ENCODE data around the gene ART4. TPM values are rescaled to one million over a fixed set of nuclear protein-coding genes. Genes with fewer than 3 reads are reported as not detected.

ART4 gene
- total RNA-seq, 2 donors from 2014 or later, result 12.1 to 25.9 TPM

DNA sequence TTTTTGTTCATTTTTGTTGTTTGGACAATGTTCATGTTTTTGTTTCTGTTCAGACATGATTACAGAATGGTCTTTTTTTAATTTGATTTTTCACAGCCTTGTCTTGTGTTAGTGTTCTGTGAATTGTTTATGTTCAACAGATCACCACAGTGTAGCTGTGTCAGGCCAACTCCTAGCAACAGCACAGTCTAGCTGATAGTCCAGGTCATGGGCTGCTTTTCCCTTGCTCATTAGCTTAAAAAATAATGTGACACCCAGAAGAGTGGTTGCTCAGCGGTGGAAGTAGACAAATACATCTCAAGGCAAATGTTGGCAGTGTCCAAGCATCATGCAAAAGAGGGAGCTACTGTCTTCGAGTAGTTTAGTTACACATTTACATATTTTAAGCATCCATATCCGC is 62.5 kb downstream of the ART4 start:
- no peaks in the 10 kb centered on the region for H3K9me3 ChIP-seq
- no peak for DNase-seq (ENCODE audit: low spot score)
- H3K27ac ChIP-seq, result no peak overlapping the region
- H3K4me3 ChIP-seq, result no peak overlapping the region
- peaks cover 0 to 5% of the 10 kb centered on the region in 2 donors for H3K4me1 ChIP-seq
- no peaks in the 10 kb centered on the region for H3K27me3 ChIP-seq
- H3K36me3 ChIP-seq, result peaks cover 6% of the 10 kb centered on the region
- TF ChIP-seq, protein P1, sequence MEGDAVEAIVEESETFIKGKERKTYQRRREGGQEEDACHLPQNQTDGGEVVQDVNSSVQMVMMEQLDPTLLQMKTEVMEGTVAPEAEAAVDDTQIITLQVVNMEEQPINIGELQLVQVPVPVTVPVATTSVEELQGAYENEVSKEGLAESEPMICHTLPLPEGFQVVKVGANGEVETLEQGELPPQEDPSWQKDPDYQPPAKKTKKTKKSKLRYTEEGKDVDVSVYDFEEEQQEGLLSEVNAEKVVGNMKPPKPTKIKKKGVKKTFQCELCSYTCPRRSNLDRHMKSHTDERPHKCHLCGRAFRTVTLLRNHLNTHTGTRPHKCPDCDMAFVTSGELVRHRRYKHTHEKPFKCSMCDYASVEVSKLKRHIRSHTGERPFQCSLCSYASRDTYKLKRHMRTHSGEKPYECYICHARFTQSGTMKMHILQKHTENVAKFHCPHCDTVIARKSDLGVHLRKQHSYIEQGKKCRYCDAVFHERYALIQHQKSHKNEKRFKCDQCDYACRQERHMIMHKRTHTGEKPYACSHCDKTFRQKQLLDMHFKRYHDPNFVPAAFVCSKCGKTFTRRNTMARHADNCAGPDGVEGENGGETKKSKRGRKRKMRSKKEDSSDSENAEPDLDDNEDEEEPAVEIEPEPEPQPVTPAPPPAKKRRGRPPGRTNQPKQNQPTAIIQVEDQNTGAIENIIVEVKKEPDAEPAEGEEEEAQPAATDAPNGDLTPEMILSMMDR (IDR thresholded peaks at IDR 0.05), result no peak

DNA sequence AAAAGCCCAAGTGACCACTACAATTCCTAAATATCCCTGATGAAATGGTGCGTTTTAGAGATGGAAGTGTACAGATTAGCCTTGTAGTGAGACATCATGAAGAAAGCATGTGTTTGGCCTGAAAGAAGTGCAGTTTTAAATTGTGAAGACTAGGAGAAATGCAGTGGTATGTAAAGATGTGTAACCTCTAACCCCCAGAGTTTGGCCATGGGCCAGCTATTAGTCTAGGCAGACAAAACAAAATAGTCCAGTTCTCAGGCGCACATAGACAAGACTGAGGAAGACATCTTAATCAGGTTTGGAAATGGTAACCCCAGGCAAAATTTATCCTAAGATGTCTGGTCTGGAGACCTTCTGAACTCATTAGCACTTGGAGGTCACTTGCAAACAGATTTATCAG is 63.5 kb downstream of the ART4 start:
- no peak overlapping the region for H3K27ac ChIP-seq
- DNase-seq (ENCODE audit: low spot score), result no peak

DNA sequence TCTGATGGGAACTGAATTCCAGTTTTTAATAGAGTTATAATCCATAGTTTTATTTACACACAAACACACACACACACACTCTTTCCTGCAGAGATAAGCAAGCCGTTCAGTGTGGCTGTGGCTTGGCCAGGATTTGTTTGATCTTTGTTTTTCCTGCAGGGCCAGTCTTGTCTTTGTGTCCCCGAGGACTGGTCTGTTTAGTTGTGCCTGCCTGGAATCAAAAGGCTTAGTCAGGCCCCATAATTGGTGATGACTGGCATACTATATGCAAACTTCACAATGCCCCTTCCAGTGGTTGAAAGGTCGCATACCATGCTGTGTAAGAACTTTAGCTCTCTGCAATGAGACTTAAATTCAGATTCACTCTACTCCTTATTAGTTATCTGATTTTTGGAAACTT is 66.1 kb downstream of the ART4 start:
- Histone ChIP-seq H3K9me3 (no peaks in the 10 kb centered on the region), H3K4me3 (no peak overlapping the region), H3K27me3 (no peaks in the 10 kb centered on the region), H3K27ac (peak overlapping the region in 1 of 2 donors; percentile 32), H3K4me1 (peaks cover 0 to 14% of the 10 kb centered on the region in 2 donors), H3K36me3 (no peaks in the 10 kb centered on the region)
- no peak for DNase-seq (ENCODE audit: low spot score)
- TF ChIP-seq, protein P1 (IDR thresholded peaks at IDR 0.05), result no peak

More for the DNA sequence above, 63.5 kb downstream of the ART4 start:
- Histone ChIP-seq H3K4me3 (no peak overlapping the region), H3K9me3 (no peaks in the 10 kb centered on the region), H3K27me3 (no peaks in the 10 kb centered on the region), H3K36me3 (peaks cover 6% of the 10 kb centered on the region), H3K4me1 (peaks cover 0 to 11% of the 10 kb centered on the region in 2 donors)
- TF ChIP-seq, protein P1 (IDR thresholded peaks at IDR 0.05), result no peak

- TF ChIP-seq, protein P1 (IDR thresholded peaks at IDR 0.05), result peak in 1 of 2 donors; percentile 20
- Histone ChIP-seq H3K4me3 (peak overlapping the region; percentile 70 to 88), H3K9me3 (no peaks in the 10 kb centered on the region), H3K4me1 (peaks cover 0 to 18% of the 10 kb centered on the region in 2 donors), H3K36me3 (no peaks in the 10 kb centered on the region), H3K27me3 (no peaks in the 10 kb centered on the region), H3K27ac (peak overlapping the region; percentile 95 to 97)
- DNase-seq (ENCODE audit: low spot score), result no peak
These were observed 66.9 kb downstream of the ART4 start for GRCh38 chr12:14776236-14776961.

- no peaks in the 10 kb centered on the region for H3K27me3 ChIP-seq
- peaks cover 0 to 20% of the 10 kb centered on the region in 2 donors for H3K4me1 ChIP-seq
- no peaks in the 10 kb centered on the region for H3K36me3 ChIP-seq
- no peaks in the 10 kb centered on the region for H3K9me3 ChIP-seq
- peak overlapping the region; percentile 70 to 88 for H3K4me3 ChIP-seq
- TF ChIP-seq, protein P1 (IDR thresholded peaks at IDR 0.05), result no peak
- H3K27ac ChIP-seq, result peak overlapping the region; percentile 95 to 97
- no peak for DNase-seq (ENCODE audit: low spot score)
These were observed 67.7 kb downstream of the ART4 start for GRCh38 chr12:14775636-14775980.

Other genes starting within 250 kb of the ART4 start
- not detected for gene GUCY2C, start 146.9 kb downstream of the ART4 start, total RNA-seq
- 10 to 100 TPM; 19.9 to 21.9 TPM for gene WBP11, start 40.0 kb downstream of the ART4 start, total RNA-seq
- 1 to 10 TPM in 1 of 2 donors, under 1 TPM in 1; 0.90 to 1.1 TPM for gene C12orf60, start 39.9 kb downstream of the ART4 start, total RNA-seq
- gene SMCO3, start 29.3 kb downstream of the ART4 start, total RNA-seq, result under 1 TPM; 0.33 to 0.43 TPM
- gene MGP, start 42.3 kb upstream of the ART4 start, total RNA-seq, result 100 to 1,000 TPM; 287 to 454 TPM
- gene ERP27, start 95.0 kb upstream of the ART4 start, total RNA-seq, result under 1 TPM; 0.31 to 0.70 TPM
- gene ARHGDIB, start 118.1 kb upstream of the ART4 start, total RNA-seq, result 100 to 1,000 TPM in 1 of 2 donors, 10 to 100 TPM in 1; 69.5 to 124 TPM
- not detected for gene PDE6H, start 129.5 kb upstream of the ART4 start, total RNA-seq

Measured in right atrium auricular region (tissue), 2 donors.